ENCODE data around the gene FAM13B.
"Not testable (repeated sequence)": the region's sequence is repeated elsewhere in the genome, so short reads cannot be mapped to it uniquely, and the experiment has no call there.

FAM13B gene

GRCh38 chr5:138035605-138036537, 3.0 kb upstream of the FAM13B start:
- Histone ChIP-seq H3K27ac (no peak overlapping the region), H3K4me3 (no peak overlapping the region)

GRCh38 chr5:138033907-138034306, 1.0 kb upstream of the FAM13B start:
- H3K27ac ChIP-seq = peak overlapping the region in 10 of 21 experiments; percentile 93 to 100 (median 98)
- peak overlapping the region in 1 of 7 experiments; percentile 100 for H3K4me3 ChIP-seq

GRCh38 chr5:138033386-138033808, 518 bp upstream of the FAM13B start:
- H3K4me3 ChIP-seq = peak overlapping the region; percentile 73 to 100 (median 97)
- peak overlapping the region; percentile 79 to 100 (median 96) for H3K27ac ChIP-seq

GRCh38 chr5:138032028-138032571, 779 bp downstream of the FAM13B start:
- peak overlapping the region; percentile 73 to 100 (median 97) for H3K4me3 ChIP-seq

GRCh38 chr5:138029944-138030343, 2.9 kb downstream of the FAM13B start:
- Histone ChIP-seq H3K4me3 (no peak overlapping the region), H3K27ac (no peak overlapping the region)

More at GRCh38 chr5:138032028-138032571, 779 bp downstream of the FAM13B start:
- H3K27ac ChIP-seq = peak overlapping the region; percentile 79 to 100 (median 96)

GRCh38 chr5:138029501-138029900, 3.4 kb downstream of the FAM13B start:
- no peak overlapping the region for H3K4me3 ChIP-seq

GRCh38 chr5:138028971-138029365, 3.9 kb downstream of the FAM13B start:
- Histone ChIP-seq H3K27ac (no peak overlapping the region), H3K4me3 (no peak overlapping the region)

More at GRCh38 chr5:138029501-138029900, 3.4 kb downstream of the FAM13B start:
- no peak overlapping the region for H3K27ac ChIP-seq

- H3K27ac ChIP-seq = not testable (repeated sequence)
Measured at GRCh38 chr5:138028262-138028970, 4.5 kb downstream of the FAM13B start.

GRCh38 chr5:138026793-138027192, 6.1 kb downstream of the FAM13B start:
- H3K4me3 ChIP-seq, H3K27ac ChIP-seq: not testable (repeated sequence)

More at GRCh38 chr5:138028262-138028970, 4.5 kb downstream of the FAM13B start:
- not testable (repeated sequence) for H3K4me3 ChIP-seq

- Histone ChIP-seq H3K27ac (no peak overlapping the region), H3K4me3 (no peak overlapping the region)
Measured at GRCh38 chr5:138025285-138025684, 7.6 kb downstream of the FAM13B start.

- H3K27ac ChIP-seq = no peak overlapping the region
- no peak overlapping the region for H3K4me3 ChIP-seq
Measured at GRCh38 chr5:138024117-138024516, 8.8 kb downstream of the FAM13B start.

- no peak overlapping the region for H3K4me3 ChIP-seq
- peak overlapping the region in 1 of 21 experiments; percentile 19 for H3K27ac ChIP-seq
Measured at GRCh38 chr5:138022912-138023311, 10.0 kb downstream of the FAM13B start.

GRCh38 chr5:138021771-138022170, 11.1 kb downstream of the FAM13B start:
- Histone ChIP-seq H3K4me3 (no peak overlapping the region), H3K27ac (no peak overlapping the region)

- Histone ChIP-seq H3K4me3 (no peak overlapping the region), H3K27ac (no peak overlapping the region)
Measured at GRCh38 chr5:138018849-138019248, 14.0 kb downstream of the FAM13B start.

GRCh38 chr5:138015916-138016315, 17.0 kb downstream of the FAM13B start:
- Histone ChIP-seq H3K4me3 (no peak overlapping the region), H3K27ac (no peak overlapping the region)

GRCh38 chr5:138011991-138012390, 20.9 kb downstream of the FAM13B start:
- Histone ChIP-seq H3K4me3 (no peak overlapping the region), H3K27ac (no peak overlapping the region)

- H3K27ac ChIP-seq = peak overlapping the region in 1 of 21 experiments; percentile 37
- no peak overlapping the region for H3K4me3 ChIP-seq
Measured at GRCh38 chr5:138000102-138000723, 32.7 kb downstream of the FAM13B start.

GRCh38 chr5:137997726-137998213, 35.1 kb downstream of the FAM13B start:
- H3K27ac ChIP-seq = no peak overlapping the region
- H3K4me3 ChIP-seq = no peak overlapping the region

GRCh38 chr5:137995749-137996128, 37.1 kb downstream of the FAM13B start:
- no peak overlapping the region for H3K4me3 ChIP-seq
- H3K27ac ChIP-seq = peak overlapping the region in 1 of 21 experiments; percentile 2

Data from skin epidermis (tissue), 12 donors.